Sigmoid colon (tissue), 7 donors: ENCODE results near the gene MED4. TPM values are rescaled to one million over a fixed set of nuclear protein-coding genes. Genes with fewer than 3 reads are reported as not detected.

Experiments
- DNase-seq: peaks from one replicate; pipeline ENCODE4 v3.0.0-alpha.2; 2019
- H3K27ac ChIP-seq, 4 donors: fragments of 200-600 bp; sonication (generic); one replicate each; pipeline ENCODE4 v1.5.1; 2016 to 2019; ENCODE audit warnings: mild to moderate bottlenecking in 1 of 4
- H3K27me3 ChIP-seq, 3 donors: fragments of 200-600 bp; sonication (generic); one replicate each; pipeline ENCODE4 v1.5.1; 2019; ENCODE audit warnings: mild to moderate bottlenecking in 1 of 3
- H3K36me3 ChIP-seq, 4 donors: fragments of 200-600 bp; sonication (generic); one replicate each; pipeline ENCODE4 v1.5.1; 2016 to 2019
- H3K4me1 ChIP-seq, 4 donors: fragments of 200-600 bp; sonication (generic); one replicate each; pipeline ENCODE4 v1.5.1; 2017 to 2019
- H3K4me3 ChIP-seq, 4 donors: fragments of 200-600 bp; sonication (generic); one replicate each; pipeline ENCODE4 v1.5.1; 2017 to 2019; ENCODE audit warnings: mild to moderate bottlenecking in 2 of 4, moderate library complexity in 1 of 4
- H3K9me3 ChIP-seq, 4 donors: fragments of 200-600 bp in 3 of 4; sonication (generic) in 3 of 4; one replicate each; pipeline versions ENCODE4 v1.5.1 to v1.6.1; 2013 to 2019
- EP300 ChIP-seq, 4 donors: sonication (generic); formaldehyde crosslinking; IDR thresholded peaks; one replicate each; pipeline ENCODE4 v1.6.1; 2017; ENCODE audit warnings: antibody characterized with exemption in 4 of 4
- POLR2A ChIP-seq, 2 donors: fragments of 450-650 bp; IDR thresholded peaks; one replicate each; pipeline ENCODE4 v1.6.1; 2016; ENCODE audit warnings: antibody characterized with exemption in 2 of 2, mild to moderate bottlenecking in 2 of 2, moderate library complexity in 2 of 2
- POLR2AphosphoS5 ChIP-seq, 4 donors: sonication (generic); formaldehyde crosslinking; IDR thresholded peaks; one replicate each; pipeline ENCODE4 v1.6.1; 2017; ENCODE audit warnings: antibody characterized with exemption in 4 of 4
- WGBS, 2 donors: extraction: QIAGEN DNeasy Blood & Tissue Kit; methylation state at CpG; one replicate each; pipeline ENCODE4 v1.1.7; 2013; 5-methylcytosine and 5-hydroxymethylcytosine counted together
- intact Hi-C: fragments of 100-400 bp; cut with DNase I; formaldehyde crosslinking; loops from one replicate; pipeline ENCODE4 v1.15.1; 2023
- polyA plus RNA-seq, 3 donors: library from polyadenylated mRNA; stranded (reverse); fragments of 200-250 nt; gene quantifications; one replicate each; pipeline ENCODE4 v1.2.3, GENCODE V29; 2013
- total RNA-seq, 4 donors: library from RNA; depleted of rRNA; stranded (reverse); fragments of >200 nt; gene quantifications; one replicate each; pipeline ENCODE4 v1.1.0, GENCODE V29; 2016
- TF ChIP-seq, protein P1 (sequence below), 4 experiments: fragments of 450-650 bp in 3 of 4; fragments of 200-600 bp in 1 of 4; IDR thresholded peaks; one replicate each; pipeline ENCODE4 v1.5.1; 2016 to 2019; ENCODE audit warnings: antibody characterized with exemption in 4 of 4, mild to moderate bottlenecking in 3 of 4, moderate library complexity in 2 of 4
- donor health status: healthy with polysubstance abuse.
- donor health status: Bipolar disorder and iron deficiency.
- donor health status: healthy.

The MED4 gene
- total and polyA plus RNA-seq, 7 donors = 38.5 to 76.9 (median 49.9) TPM

- intact Hi-C loops = no loop called here
- WGBS, 2 donors = 91 to 94% methylated on average over 5 of the region's 5 CpGs
- no peaks in the 10 kb centered on the region for H3K4me1 ChIP-seq
Measured at GRCh38 chr13:48055712-48056111, 39.2 kb downstream of the MED4 start.

DNA sequence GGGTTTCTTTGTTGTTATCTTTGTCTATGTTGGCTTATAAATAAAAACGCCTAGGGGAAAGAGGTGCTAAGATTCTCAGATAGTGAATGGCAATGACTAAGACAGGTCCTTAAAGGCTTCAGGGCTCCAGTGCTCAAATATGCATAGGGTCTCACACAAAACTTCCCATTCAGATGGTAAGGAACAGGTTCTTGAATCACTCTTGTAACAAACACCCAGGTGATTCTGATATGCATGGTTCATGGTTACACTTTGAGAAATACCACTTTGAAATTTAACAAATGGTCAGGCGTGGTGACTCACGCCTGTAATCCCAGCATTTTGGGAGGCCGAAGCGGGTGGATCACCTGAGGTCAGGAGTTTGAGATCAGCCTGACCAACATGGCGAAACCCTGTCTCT is 40.3 kb downstream of the MED4 start:
- no peaks in the 10 kb centered on the region for H3K9me3 ChIP-seq
- peaks cover 0 to 38% (median 10%) of the 10 kb centered on the region in 4 donors for H3K36me3 ChIP-seq
- WGBS, 2 donors = 92 to 96% methylated on average over 6 of the region's 6 CpGs
- no peak overlapping the region for H3K4me3 ChIP-seq
- intact Hi-C loops = no loop called here
- TF ChIP-seq, protein P1, sequence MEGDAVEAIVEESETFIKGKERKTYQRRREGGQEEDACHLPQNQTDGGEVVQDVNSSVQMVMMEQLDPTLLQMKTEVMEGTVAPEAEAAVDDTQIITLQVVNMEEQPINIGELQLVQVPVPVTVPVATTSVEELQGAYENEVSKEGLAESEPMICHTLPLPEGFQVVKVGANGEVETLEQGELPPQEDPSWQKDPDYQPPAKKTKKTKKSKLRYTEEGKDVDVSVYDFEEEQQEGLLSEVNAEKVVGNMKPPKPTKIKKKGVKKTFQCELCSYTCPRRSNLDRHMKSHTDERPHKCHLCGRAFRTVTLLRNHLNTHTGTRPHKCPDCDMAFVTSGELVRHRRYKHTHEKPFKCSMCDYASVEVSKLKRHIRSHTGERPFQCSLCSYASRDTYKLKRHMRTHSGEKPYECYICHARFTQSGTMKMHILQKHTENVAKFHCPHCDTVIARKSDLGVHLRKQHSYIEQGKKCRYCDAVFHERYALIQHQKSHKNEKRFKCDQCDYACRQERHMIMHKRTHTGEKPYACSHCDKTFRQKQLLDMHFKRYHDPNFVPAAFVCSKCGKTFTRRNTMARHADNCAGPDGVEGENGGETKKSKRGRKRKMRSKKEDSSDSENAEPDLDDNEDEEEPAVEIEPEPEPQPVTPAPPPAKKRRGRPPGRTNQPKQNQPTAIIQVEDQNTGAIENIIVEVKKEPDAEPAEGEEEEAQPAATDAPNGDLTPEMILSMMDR (IDR thresholded peaks at IDR 0.05) = no peak
- TF ChIP-seq POLR2A (IDR thresholded peaks at IDR 0.05) = no peak
- no peak for TF ChIP-seq EP300 (IDR thresholded peaks at IDR 0.05)
- no peak for TF ChIP-seq POLR2AphosphoS5 (IDR thresholded peaks at IDR 0.05)
- no peaks in the 10 kb centered on the region for H3K4me1 ChIP-seq
- no peaks in the 10 kb centered on the region for H3K27me3 ChIP-seq
- H3K27ac ChIP-seq = no peak overlapping the region
- no peak for DNase-seq

More at GRCh38 chr13:48055712-48056111, 39.2 kb downstream of the MED4 start:
- Histone ChIP-seq H3K27me3 (no peaks in the 10 kb centered on the region), H3K27ac (no peak overlapping the region), H3K36me3 (peaks cover 0 to 28% (median 9%) of the 10 kb centered on the region in 4 donors), H3K9me3 (no peaks in the 10 kb centered on the region), H3K4me3 (no peak overlapping the region)
- TF ChIP-seq, protein P1 (IDR thresholded peaks at IDR 0.05) = no peak
- TF ChIP-seq POLR2A (IDR thresholded peaks at IDR 0.05) (no peak), POLR2AphosphoS5 (IDR thresholded peaks at IDR 0.05) (no peak), EP300 (IDR thresholded peaks at IDR 0.05) (no peak)
- DNase-seq = no peak

- Histone ChIP-seq H3K27me3 (no peaks in the 10 kb centered on the region), H3K9me3 (no peaks in the 10 kb centered on the region), H3K4me1 (no peaks in the 10 kb centered on the region), H3K4me3 (no peak overlapping the region), H3K27ac (no peak overlapping the region), H3K36me3 (peaks cover 0 to 41% (median 14%) of the 10 kb centered on the region in 4 donors)
- intact Hi-C loops = no loop called here
- no peak for TF ChIP-seq POLR2A (IDR thresholded peaks at IDR 0.05)
- no peak for TF ChIP-seq POLR2AphosphoS5 (IDR thresholded peaks at IDR 0.05)
- TF ChIP-seq, protein P1 (IDR thresholded peaks at IDR 0.05) = no peak
- no peak for TF ChIP-seq EP300 (IDR thresholded peaks at IDR 0.05)
- no peak for DNase-seq
- 93 to 97% methylated on average over 3 of the region's 3 CpGs for WGBS, 2 donors
Measured at GRCh38 chr13:48050550-48050949, 44.4 kb downstream of the MED4 start.

DNA sequence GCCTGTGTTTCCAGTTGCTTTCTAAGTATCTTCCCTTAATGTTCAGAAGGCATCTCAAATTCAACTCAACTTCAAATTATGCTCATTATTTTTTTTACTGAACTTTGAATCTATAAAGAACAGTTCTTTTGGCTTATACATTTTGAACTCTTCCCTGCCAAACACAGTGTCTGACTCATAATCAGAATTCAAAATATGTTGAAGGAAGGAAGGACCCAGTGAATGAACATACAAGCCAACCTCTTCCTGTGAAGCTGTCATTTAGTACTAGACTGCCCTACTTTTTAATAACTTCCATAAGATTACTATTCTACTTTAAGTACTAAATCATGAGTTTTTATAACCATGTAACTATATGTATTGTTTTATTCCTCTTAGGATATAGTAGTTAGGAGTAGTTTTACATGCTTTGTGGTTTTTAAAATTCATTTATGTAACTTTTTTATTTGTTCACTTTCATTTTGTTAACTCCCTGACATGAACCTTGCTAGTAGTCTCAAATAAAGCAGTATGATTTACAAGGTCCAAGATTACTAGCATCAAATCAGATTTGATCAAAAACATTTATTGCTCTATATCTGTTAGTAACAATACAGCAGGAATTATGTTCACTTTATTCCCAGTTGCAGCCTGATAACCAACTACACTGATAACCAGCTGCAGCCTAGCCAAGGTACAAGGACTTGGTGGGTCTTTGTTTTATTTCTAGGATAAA is 51.0 kb downstream of the MED4 start:
- Histone ChIP-seq H3K27me3 (no peaks in the 10 kb centered on the region), H3K4me1 (no peaks in the 10 kb centered on the region), H3K9me3 (no peaks in the 10 kb centered on the region), H3K4me3 (no peak overlapping the region), H3K36me3 (peaks cover 0 to 16% (median 9%) of the 10 kb centered on the region in 4 donors), H3K27ac (no peak overlapping the region)
- intact Hi-C loops = no loop called here
- DNase-seq = no peak
- TF ChIP-seq, protein P1 (IDR thresholded peaks at IDR 0.05) = no peak
- no peak for TF ChIP-seq EP300 (IDR thresholded peaks at IDR 0.05)
- TF ChIP-seq POLR2AphosphoS5 (IDR thresholded peaks at IDR 0.05) = no peak
- no peak for TF ChIP-seq POLR2A (IDR thresholded peaks at IDR 0.05)
